Femur (tissue), 1 donor: ENCODE measurements around the gene ZNF385A.

Source experiments
- DNase-seq: peaks from one replicate; pipeline ENCODE4 v3.0.0-alpha.2; 2017

ZNF385A gene

GRCh38 chr12:54390668-54391551, 6.4 kb upstream of the ZNF385A start:
- no peak for DNase-seq

GRCh38 chr12:54390176-54390667, 5.7 kb upstream of the ZNF385A start:
- DNase-seq = no peak

GRCh38 chr12:54389607-54390175, 5.2 kb upstream of the ZNF385A start:
- DNase-seq = no peak

- no peak for DNase-seq
These were observed 4.6 kb upstream of the ZNF385A start for GRCh38 chr12:54389134-54389508.

DNA sequence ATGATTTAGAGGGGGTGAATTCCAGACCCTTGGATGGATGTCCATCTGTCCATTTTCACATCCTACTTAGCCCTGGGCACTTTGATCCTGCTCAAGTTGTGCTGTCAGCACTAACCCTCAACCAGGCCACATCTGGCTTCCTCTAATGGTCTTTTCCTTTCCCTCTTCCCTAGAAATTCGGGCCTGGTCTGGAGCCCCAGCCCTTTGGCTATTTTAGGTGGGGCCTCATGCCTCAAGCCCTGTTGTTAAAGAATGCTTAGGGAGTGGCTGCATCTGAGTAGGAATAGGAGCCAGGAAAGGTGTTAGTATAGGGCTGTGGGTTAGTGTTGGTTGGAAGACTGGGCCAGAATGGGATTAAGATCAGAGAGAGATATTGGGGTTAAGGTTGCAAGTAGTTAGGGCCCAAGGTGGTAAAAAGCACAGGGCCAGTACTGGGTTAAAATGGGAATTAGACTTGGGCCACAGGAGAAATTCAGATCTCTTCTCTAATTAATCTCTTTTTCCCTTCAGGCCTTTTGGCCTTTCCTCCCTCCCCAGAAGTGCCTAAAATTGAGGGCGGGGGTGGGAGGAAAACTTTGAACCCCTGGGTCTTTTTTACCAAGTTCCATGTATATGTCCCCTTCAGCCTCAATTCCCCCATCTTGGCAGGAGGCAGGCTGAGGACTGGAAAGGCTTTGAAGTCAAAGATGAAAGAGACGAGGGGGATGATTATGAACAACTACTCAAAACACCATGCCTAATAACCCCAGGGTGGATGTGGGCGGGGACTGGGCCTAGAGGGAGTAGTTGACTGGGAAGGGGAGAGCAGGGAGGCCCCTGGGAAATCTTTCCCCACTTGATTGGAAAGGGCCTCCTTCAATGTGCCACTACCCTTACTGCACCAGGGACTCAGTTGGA, 4.0 kb upstream of the ZNF385A start:
- DNase-seq = no peak

GRCh38 chr12:54387114-54387467, 2.6 kb upstream of the ZNF385A start:
- no peak for DNase-seq

GRCh38 chr12:54386403-54387113, 2.0 kb upstream of the ZNF385A start:
- no peak for DNase-seq

- DNase-seq = no peak
These were observed 850 bp upstream of the ZNF385A start for GRCh38 chr12:54385251-54385914.

DNA sequence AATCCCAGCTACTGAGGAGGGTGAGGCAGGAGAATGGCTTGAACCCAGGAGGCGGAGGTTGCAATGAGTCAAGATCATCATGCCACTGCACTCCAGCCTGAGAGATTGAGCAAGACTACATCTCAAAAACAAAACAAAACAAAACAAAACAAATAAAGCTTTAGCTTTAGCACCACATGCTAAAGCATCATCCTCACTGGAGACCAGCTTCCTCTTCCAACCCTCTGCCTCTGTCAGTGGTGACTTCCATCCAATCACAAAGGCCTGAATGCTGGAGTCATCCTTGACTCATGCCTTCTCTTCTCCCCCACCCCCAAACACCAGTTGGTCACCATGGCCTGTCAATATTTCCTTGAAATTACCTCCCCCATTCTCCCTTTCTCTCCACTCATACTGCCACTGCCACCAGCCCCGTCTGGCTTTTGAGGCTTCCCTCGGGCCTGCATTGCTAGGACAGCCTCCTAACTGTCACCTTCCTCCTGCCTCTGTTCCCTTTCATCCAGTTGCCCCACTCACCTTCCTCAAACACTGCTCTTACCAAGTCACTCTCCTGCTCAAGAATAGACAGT, 1.4 kb downstream of the ZNF385A start:
- DNase-seq = no peak

DNA sequence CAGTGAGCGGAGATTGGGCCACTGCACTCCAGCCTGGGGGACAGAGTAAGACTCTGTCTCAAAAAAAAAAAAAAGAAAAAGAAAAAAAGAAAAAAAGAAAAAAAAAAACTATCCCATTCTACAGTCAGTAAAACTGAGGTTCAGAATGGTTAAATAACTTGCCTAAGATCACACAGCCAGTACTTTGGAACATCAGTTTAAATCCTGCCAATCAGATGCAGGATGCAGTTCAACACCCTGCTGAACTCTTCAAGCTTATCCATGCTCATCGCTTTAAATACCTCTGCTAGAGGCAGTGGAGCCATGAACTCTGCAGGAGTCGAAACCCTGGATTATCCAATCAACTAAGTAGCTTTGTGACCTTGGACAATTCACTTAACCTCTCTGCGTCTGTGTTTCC, 3.4 kb downstream of the ZNF385A start:
- DNase-seq = no peak

GRCh38 chr12:54379398-54380201, 4.9 kb downstream of the ZNF385A start:
- peak; percentile 94 for DNase-seq

- peak; percentile 82 for DNase-seq
These were observed 5.6 kb downstream of the ZNF385A start for GRCh38 chr12:54378796-54379397.

DNA sequence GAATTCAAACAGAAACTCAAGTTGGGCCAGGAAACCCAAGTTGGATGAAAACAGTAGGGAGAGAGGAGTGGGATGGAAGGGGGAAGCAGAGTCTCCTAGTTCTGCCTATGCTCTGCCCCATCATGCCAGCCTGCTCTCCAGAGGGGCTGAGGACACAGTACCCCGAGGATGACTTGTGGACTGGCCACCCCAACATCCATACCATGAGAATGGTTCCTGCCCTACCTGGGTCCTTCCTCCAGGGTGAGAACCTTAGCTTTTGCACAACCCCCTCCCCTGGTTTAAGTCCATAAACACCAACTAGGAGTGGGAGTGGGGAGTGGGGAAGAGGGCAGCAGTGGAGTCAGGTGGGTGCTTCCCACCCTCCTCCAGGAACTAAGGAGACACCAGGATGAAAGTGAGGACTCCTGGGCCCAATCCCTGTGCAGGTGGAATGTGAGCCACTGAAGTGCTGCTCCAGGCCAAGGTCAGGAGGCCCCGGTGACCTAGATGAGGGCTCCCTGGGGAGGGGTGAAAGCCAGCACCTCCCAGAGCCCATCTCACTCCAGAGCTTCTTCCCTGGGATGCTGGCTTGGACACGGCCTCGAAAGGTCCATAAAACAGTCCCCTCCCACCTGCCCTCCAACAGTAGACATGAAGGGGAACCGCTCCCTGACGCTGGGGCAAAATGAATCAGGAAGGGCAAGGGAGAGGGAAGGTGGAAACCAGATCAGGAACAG, 6.6 kb downstream of the ZNF385A start:
- no peak for DNase-seq

GRCh38 chr12:54377007-54377406, 7.5 kb downstream of the ZNF385A start:
- no peak for DNase-seq

- DNase-seq = no peak
These were observed 7.9 kb downstream of the ZNF385A start for GRCh38 chr12:54376596-54376995.

DNA sequence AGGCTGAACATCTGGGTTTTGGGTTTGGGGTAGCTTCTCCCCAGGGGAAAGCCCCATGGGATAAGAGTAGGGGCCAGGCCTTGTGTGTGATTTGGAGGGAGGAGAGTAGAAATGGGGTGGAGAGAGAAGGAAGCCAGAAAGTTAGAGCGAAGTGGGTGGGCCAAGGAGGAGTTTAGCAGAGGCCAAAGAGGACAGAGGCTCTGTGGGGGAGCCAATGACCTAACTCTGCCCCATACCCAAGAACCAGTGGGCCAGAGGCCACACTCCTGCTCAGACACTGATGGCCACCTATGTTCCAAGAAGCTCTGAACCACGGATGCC, 9.3 kb downstream of the ZNF385A start:
- DNase-seq = no peak

GRCh38 chr12:54374562-54375258, 9.8 kb downstream of the ZNF385A start:
- DNase-seq = peak; percentile 61

- no peak for DNase-seq
These were observed 10.6 kb downstream of the ZNF385A start for GRCh38 chr12:54373649-54374561.
